Mesodermal cell (in vitro differentiated cells): ENCODE data around the gene GRM8.

Experiments
- H3K27ac ChIP-seq: 2 replicates; pipeline ENCODE4 v1.7.0; 2013; ENCODE audit warnings: mild to moderate bottlenecking, low read depth, low read length, moderate library complexity; ENCODE audit not compliant: severe bottlenecking
- H3K36me3 ChIP-seq: 2 replicates; pipeline ENCODE4 v1.7.1; 2013; ENCODE audit warnings: mild to moderate bottlenecking, low read length, moderate library complexity; ENCODE audit not compliant: control insufficient read depth, insufficient read depth
- H3K4me1 ChIP-seq: one replicate; pipeline ENCODE4 v1.7.1; 2013; ENCODE audit warnings: mild to moderate bottlenecking, low read length; ENCODE audit not compliant: insufficient read depth, control insufficient read depth, poor library complexity, severe bottlenecking
- H3K4me3 ChIP-seq: 2 replicates; pipeline ENCODE4 v1.7.0; 2013; ENCODE audit warnings: low read length, control low read depth, mild to moderate bottlenecking; ENCODE audit not compliant: insufficient read depth, poor library complexity, severe bottlenecking; ENCODE audit errors: extremely low read depth
- H3K9me3 ChIP-seq: 2 replicates; pipeline ENCODE4 v1.7.1; 2013; ENCODE audit warnings: mild to moderate bottlenecking, low read length, moderate library complexity; ENCODE audit not compliant: control insufficient read depth
- WGBS, 2 experiments: methylation state at CpG; one replicate each; pipeline ENCODE4 v1.1.5; 2013; ENCODE audit warnings: missing lambda C conversion rate in 2 of 2; ENCODE audit not compliant: insufficient coverage in 2 of 2; 5-methylcytosine and 5-hydroxymethylcytosine counted together

GRM8 gene

GRCh38 chr7:126637538-126637937 is 615.2 kb downstream of the GRM8 start:
- no peaks in the 10 kb centered on the region for H3K4me1 ChIP-seq
- H3K9me3 ChIP-seq: no peaks in the 10 kb centered on the region
- WGBS, 2 experiments: 92 to 100% methylated on average over 1 to 2 of the region's 4 CpGs
- H3K36me3 ChIP-seq: no peaks in the 10 kb centered on the region
- H3K4me3 ChIP-seq: no peak overlapping the region
- H3K27ac ChIP-seq: no peak overlapping the region

GRCh38 chr7:126635545-126635944 is 617.2 kb downstream of the GRM8 start:
- Histone ChIP-seq H3K36me3 (no peaks in the 10 kb centered on the region), H3K4me3 (no peak overlapping the region), H3K4me1 (no peaks in the 10 kb centered on the region), H3K27ac (no peak overlapping the region), H3K9me3 (no peaks in the 10 kb centered on the region)

GRCh38 chr7:126608339-126608776 is 644.4 kb downstream of the GRM8 start:
- Histone ChIP-seq H3K9me3 (no peaks in the 10 kb centered on the region), H3K4me3 (no peak overlapping the region), H3K36me3 (no peaks in the 10 kb centered on the region), H3K27ac (no peak overlapping the region), H3K4me1 (no peaks in the 10 kb centered on the region)
- 58 to 64% methylated on average over 4 to 7 of the region's 7 CpGs for WGBS, 2 experiments

GRCh38 chr7:126606331-126606730 is 646.4 kb downstream of the GRM8 start:
- no CpG with 5 or more reads among the region's 3 CpGs for WGBS, 2 experiments
- Histone ChIP-seq H3K27ac (no peak overlapping the region), H3K4me1 (no peaks in the 10 kb centered on the region), H3K36me3 (no peaks in the 10 kb centered on the region), H3K9me3 (no peaks in the 10 kb centered on the region), H3K4me3 (no peak overlapping the region)

GRCh38 chr7:126605553-126605952 is 647.2 kb downstream of the GRM8 start:
- no peaks in the 10 kb centered on the region for H3K9me3 ChIP-seq
- WGBS, 2 experiments: 90 to 91% methylated on average over 2 of the region's 2 CpGs
- H3K27ac ChIP-seq: no peak overlapping the region
- H3K4me1 ChIP-seq: no peaks in the 10 kb centered on the region
- H3K36me3 ChIP-seq: no peaks in the 10 kb centered on the region
- no peak overlapping the region for H3K4me3 ChIP-seq

- H3K9me3 ChIP-seq: no peaks in the 10 kb centered on the region
- H3K4me1 ChIP-seq: no peaks in the 10 kb centered on the region
- WGBS, 2 experiments: 61 to 100% methylated on average over 2 of the region's 3 CpGs
- no peaks in the 10 kb centered on the region for H3K36me3 ChIP-seq
- no peak overlapping the region for H3K4me3 ChIP-seq
- no peak overlapping the region for H3K27ac ChIP-seq
These were observed 647.7 kb downstream of the GRM8 start for GRCh38 chr7:126605056-126605455.

GRCh38 chr7:126589068-126589684 is 663.6 kb downstream of the GRM8 start:
- Histone ChIP-seq H3K4me3 (no peak overlapping the region), H3K4me1 (no peaks in the 10 kb centered on the region), H3K27ac (no peak overlapping the region), H3K9me3 (no peaks in the 10 kb centered on the region), H3K36me3 (no peaks in the 10 kb centered on the region)
- 77 to 81% methylated on average over 5 of the region's 6 CpGs for WGBS, 2 experiments

- Histone ChIP-seq H3K36me3 (no peaks in the 10 kb centered on the region), H3K9me3 (no peaks in the 10 kb centered on the region), H3K27ac (no peak overlapping the region), H3K4me3 (no peak overlapping the region), H3K4me1 (peaks cover 9% of the 10 kb centered on the region)
- 83% methylated on average over 1 of the region's 2 CpGs; no CpG with 5 or more reads in 1 of the 2 experiments for WGBS, 2 experiments
These were observed 674.4 kb downstream of the GRM8 start for GRCh38 chr7:126578338-126578737.

GRCh38 chr7:126574276-126575250 is 678.2 kb downstream of the GRM8 start:
- no peaks in the 10 kb centered on the region for H3K9me3 ChIP-seq
- peaks cover 9% of the 10 kb centered on the region for H3K4me1 ChIP-seq
- H3K36me3 ChIP-seq: no peaks in the 10 kb centered on the region
- 76 to 89% methylated on average over 4 to 5 of the region's 6 CpGs for WGBS, 2 experiments
- H3K27ac ChIP-seq: peak overlapping the region; percentile 60
- H3K4me3 ChIP-seq: no peak overlapping the region

- Histone ChIP-seq H3K9me3 (no peaks in the 10 kb centered on the region), H3K27ac (no peak overlapping the region), H3K4me3 (no peak overlapping the region), H3K36me3 (no peaks in the 10 kb centered on the region), H3K4me1 (peaks cover 9% of the 10 kb centered on the region)
- no CpG with 5 or more reads among the region's 1 CpG for WGBS, 2 experiments
These were observed 681.9 kb downstream of the GRM8 start for GRCh38 chr7:126570845-126571244.

- no peak overlapping the region for H3K27ac ChIP-seq
- H3K36me3 ChIP-seq: no peaks in the 10 kb centered on the region
- no peaks in the 10 kb centered on the region for H3K9me3 ChIP-seq
- H3K4me1 ChIP-seq: peaks cover 2% of the 10 kb centered on the region
- 100% methylated on average over 1 of the region's 3 CpGs; no CpG with 5 or more reads in 1 of the 2 experiments for WGBS, 2 experiments
- no peak overlapping the region for H3K4me3 ChIP-seq
These were observed 683.3 kb downstream of the GRM8 start for GRCh38 chr7:126569402-126569801.
